Fibroblast of the aortic adventitia (primary cell): ENCODE data around the gene PDE3B. TPM values are rescaled to one million over a fixed set of nuclear protein-coding genes. Genes with fewer than 3 reads are reported as not detected.
A peak's percentile ranks its signal among the peaks of the same experiment; 100 is the strongest.
"Not testable (repeated sequence)": the region's sequence is repeated elsewhere in the genome, so short reads cannot be mapped to it uniquely, and the experiment has no call there.

Source experiments
- DNase-seq: peaks from one replicate; pipeline ENCODE4 v3.0.0-alpha.2; 2010; ENCODE audit warnings: low read depth
- H3K4me3 ChIP-seq: 2 replicates; pipeline ENCODE4 v1.5.1; 2011; ENCODE audit warnings: low read depth, mild to moderate bottlenecking, control low read depth, low read length, moderate library complexity
- CTCF ChIP-seq: IDR thresholded peaks from 2 replicates; pipeline ENCODE4 v1.5.1; 2011; ENCODE audit warnings: mild to moderate bottlenecking, low read length, control low read depth, inconsistent platforms; ENCODE audit not compliant: insufficient read depth
- total RNA-seq: library from RNA; depleted of rRNA; stranded (reverse); fragments of >200 nt; gene quantifications from 2 replicates; pipeline ENCODE4 v1.2.3, GENCODE V29; 2012; ENCODE audit warnings: low replicate concordance

Gene PDE3B
- total RNA-seq, 1 donor: 2.8 TPM

GRCh38 chr11:14764579-14765527 is 121.2 kb downstream of the PDE3B start:
- peak; percentile 47 for DNase-seq
- no peak overlapping the region for H3K4me3 ChIP-seq

GRCh38 chr11:14766585-14766984 is 123.0 kb downstream of the PDE3B start:
- no peak for TF ChIP-seq CTCF
- no peak overlapping the region for H3K4me3 ChIP-seq
- DNase-seq: no peak

More at GRCh38 chr11:14764579-14765527, 121.2 kb downstream of the PDE3B start:
- no peak for TF ChIP-seq CTCF

GRCh38 chr11:14768526-14769188 is 125.1 kb downstream of the PDE3B start:
- no peak for TF ChIP-seq CTCF
- DNase-seq: no peak
- H3K4me3 ChIP-seq: no peak overlapping the region

- peak; percentile 13 for DNase-seq
- no peak overlapping the region for H3K4me3 ChIP-seq
- TF ChIP-seq CTCF: peak; percentile 31
Measured at GRCh38 chr11:14773755-14774154, 130.2 kb downstream of the PDE3B start.

GRCh38 chr11:14774721-14775120 is 131.1 kb downstream of the PDE3B start:
- H3K4me3 ChIP-seq: no peak overlapping the region
- TF ChIP-seq CTCF: no peak
- DNase-seq: no peak

- no peak for DNase-seq
- H3K4me3 ChIP-seq: no peak overlapping the region
- no peak for TF ChIP-seq CTCF
Measured at GRCh38 chr11:14775897-14776296, 132.3 kb downstream of the PDE3B start.

GRCh38 chr11:14778460-14778859 is 134.9 kb downstream of the PDE3B start:
- H3K4me3 ChIP-seq, DNase-seq: not testable (repeated sequence)
